ENCODE results near the gene ENHO.
"Not testable (repeated sequence)": the region's sequence is repeated elsewhere in the genome, so short reads cannot be mapped to it uniquely, and the experiment has no call there.

ENHO gene

GRCh38 chr9:34555002-34555348 is 32.2 kb upstream of the ENHO start:
- DNase-seq = no peak

- DNase-seq = no peak
Observed at GRCh38 chr9:34554211-34555001, 31.6 kb upstream of the ENHO start.

DNA sequence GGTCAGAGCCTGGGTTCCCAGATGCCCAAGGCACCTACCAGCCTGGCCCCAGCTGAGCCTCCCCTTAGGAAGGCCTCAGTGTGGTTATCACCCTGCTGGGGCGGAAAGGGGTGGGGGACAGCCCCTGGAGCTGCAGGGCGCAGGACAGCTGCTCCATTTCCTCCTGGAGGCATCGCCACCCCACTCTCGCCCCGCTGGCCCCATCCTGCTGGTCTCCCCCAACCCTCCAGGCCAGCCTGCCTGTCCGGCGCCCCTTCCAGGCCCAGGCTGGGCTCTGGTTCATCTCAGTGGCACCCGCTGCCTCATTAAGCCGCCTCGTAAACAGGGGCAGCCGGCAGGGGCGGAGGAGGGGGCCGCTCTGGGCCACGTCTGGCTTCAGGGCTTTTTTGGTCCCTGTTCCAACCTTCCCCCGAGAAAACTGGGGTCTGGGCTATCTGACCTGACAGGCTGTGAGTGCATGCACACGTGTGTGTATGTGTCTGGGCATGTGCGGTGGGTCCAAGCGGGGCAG is 30.8 kb upstream of the ENHO start:
- DNase-seq = no peak

- no peak for DNase-seq
Observed at GRCh38 chr9:34552986-34553385, 30.2 kb upstream of the ENHO start.

DNA sequence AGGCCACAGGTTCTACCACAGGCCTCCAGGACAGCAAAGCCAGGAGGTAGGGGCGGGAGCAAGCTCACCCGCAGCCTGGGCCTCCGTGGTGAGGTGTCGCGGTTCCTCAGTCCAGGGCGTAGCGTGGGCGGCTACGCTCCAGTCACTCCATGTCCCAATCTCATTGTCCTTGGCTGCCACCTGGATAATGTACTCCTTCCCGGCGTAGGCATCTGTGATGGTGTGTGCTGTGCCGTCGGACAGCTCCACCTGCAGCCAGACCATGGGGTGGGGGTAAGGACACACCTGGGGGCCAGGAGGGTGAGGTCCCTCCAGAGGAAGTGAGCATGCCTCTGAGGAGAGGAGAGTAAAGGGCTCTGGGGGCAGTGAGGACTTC is 29.8 kb upstream of the ENHO start:
- no peak for DNase-seq

DNA sequence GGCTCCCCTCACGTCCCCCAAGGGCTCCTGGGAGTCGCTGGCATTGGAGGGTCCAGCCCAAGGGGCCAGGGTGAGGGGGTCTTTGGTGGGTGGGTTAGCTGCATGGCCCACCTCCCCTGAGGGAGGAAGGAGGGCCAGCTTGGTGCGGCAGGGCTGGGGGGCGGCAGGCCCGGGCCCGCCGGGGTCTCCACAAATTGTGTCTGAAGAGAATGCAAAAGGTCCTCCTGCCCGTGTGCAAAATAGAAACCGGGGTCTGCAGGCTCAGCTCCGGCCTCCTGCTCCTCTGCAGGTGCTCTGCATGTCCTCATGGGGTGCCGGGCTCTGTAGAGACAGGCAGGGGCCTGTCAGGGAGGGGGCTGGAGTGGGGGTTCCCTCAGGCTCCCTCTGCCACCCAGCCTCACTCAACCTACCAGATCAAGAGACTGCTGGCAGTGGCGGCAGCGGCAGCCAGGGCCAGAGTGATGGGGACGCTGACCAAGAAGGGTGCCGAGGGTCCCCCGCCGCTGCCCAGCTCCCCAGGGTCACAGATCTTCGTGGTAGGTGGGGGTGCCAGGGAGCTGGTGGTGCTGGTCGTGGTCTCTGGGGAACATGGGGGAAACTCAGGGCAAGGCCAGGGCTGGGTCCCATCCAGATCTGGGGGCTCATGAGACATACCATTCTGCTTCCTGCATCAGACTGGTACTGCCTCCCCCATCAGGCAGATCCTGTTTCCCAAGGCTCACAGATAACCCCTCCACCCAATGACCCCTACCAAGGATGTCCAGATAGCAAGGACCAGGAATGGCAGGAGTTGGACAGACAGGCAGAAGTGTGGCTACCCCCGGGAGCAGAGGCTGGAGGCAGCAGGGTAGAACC is 29.2 kb upstream of the ENHO start:
- DNase-seq = no peak

- DNase-seq = no peak
Observed at GRCh38 chr9:34550681-34551270, 28.0 kb upstream of the ENHO start.

GRCh38 chr9:34550016-34550680 is 27.4 kb upstream of the ENHO start:
- DNase-seq = no peak

- no peak for DNase-seq
Observed at GRCh38 chr9:34549407-34549732, 26.6 kb upstream of the ENHO start.

DNA sequence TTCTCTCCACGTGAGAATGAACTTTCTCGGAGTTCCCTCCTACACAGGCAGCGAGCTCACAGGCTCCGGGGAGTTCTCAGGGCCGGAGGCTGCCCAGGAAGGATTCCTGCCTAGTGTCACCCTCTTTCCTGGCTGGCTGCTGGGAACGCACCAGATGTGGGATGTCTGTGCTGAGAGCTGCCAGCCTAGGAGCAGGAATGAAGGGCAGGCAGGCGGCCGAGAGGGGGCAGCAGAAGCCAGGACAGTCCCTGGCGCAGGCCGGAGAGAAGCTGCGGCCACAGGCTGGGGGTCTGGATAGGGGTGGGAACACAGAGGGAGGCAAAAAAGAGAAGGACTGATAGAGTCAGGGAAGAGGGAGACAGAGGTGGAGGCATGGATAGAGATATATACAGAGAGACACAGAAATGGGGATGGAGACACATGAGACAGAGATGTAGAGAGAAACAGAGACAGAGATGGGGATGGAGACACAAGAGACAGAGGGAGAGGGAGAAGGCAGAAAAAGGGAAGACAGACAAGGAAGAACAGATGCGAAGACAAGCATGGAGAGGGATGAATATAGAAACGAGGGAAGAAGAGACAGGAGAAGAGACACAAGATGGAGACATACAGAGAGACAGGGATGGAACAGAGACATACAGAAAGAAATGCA is 25.3 kb upstream of the ENHO start:
- DNase-seq = peak; percentile 18

GRCh38 chr9:34546834-34547827 is 24.3 kb upstream of the ENHO start:
- DNase-seq = no peak

- no peak for DNase-seq
Observed at GRCh38 chr9:34546102-34546833, 23.5 kb upstream of the ENHO start.

GRCh38 chr9:34545497-34545896 is 22.7 kb upstream of the ENHO start:
- DNase-seq = no peak

DNA sequence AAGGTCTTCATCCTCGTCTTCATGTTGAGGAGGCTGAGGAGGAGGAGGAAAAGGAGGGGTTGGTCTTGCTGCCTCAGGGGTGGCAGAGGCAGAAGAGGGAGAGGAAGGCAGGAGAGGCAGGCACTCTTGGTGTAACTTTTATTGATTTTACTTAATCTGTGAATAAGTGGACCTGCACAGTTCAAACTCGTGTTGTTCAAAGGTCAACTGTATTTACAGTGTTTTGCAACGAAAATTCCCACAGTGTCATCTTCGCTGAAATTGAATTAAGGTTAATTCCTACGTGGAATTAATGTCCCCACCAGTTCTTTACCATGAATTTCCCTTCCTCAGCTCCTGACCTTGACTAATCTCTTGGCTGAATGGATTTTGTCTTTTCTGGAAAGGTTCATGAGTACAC is 21.2 kb upstream of the ENHO start:
- DNase-seq = no peak

- DNase-seq = no peak
Observed at GRCh38 chr9:34541540-34541939, 18.8 kb upstream of the ENHO start.

- DNase-seq = no peak
Observed at GRCh38 chr9:34540827-34541226, 18.0 kb upstream of the ENHO start.

DNA sequence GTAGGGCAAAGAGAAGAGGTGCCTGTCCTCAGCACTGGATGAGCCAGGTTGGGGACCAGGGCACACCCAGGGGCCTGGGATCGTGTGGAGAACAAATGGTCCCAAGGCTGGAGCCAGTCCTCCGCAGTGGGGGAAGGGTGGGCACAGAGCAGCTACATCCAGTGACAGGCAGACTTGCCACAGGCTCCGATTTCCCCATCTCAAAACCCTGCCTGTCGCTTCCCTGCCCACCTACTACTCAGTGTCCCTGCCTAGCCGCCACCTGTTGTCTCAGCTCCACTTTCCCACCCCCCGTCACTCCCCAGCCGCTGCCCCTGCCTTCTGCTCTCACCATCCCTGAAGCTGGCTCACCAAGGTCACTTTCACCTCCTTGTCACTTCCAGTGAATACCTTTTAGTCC is 13.9 kb upstream of the ENHO start:
- DNase-seq = no peak

DNA sequence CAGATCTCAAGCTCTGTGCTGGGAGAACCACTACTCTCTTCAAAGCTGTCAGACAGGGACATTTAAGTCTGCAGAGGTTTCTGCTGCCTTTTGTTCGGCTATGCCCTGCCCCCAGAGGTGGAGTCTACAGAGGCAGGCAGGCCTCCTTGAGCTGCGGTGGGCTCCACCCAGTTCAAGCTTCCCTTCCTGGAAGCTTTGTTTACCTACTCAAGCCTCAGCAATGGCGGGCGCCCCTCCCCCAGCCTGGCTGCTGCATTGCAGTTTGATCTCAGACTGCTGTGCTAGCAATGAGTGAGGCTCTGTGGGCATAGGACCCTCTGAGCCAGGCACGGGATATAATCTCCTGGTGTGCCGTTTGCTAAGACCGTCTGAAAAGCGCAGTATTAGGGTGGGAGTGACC is 9.3 kb upstream of the ENHO start:
- not testable (repeated sequence) for DNase-seq

DNA sequence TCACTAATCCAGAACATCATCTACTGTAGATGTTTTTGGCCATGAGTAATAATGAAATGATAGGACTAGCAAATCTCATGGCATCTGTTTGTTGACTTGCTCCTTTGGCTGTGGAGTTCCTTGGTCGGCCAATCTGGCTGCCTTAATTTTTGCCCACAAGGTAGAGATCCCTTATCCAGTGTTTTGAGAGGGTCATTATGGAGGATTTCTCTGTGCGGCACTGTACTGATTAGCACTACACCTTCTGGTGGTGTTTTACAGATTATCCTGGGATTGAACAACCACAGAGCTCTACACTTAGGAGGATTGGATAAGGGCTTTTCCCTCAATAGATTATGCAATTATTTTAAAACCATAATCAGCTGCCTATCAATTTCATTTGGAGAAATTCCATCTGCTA is 3.2 kb upstream of the ENHO start:
- DNase-seq = no peak

DNA sequence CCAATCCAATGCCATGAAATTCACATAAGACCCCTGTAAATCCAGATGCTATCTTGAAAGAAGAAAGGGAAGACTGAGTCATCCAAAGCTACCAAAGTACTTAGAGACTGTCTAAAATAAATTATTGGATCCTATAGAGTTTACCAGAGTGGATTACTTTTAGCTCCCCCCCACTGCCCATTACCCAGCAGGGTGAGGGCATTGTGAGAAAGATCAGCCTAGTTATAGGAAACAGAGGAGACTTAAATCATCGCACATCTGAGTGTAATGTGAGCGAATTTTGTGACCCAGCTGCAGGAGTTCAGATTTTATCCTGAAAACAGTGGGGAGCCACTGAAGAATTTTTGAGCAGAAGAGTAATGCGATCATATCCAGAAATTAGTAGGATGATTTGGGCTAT is 1.6 kb upstream of the ENHO start:
- DNase-seq = no peak

Data from NCI-H510A treated with DMSO at 0.1 percent for 48 hours (cell line).